CD4-positive, alpha-beta T cell (primary cell): ENCODE results near the gene NR2F1-AS1. TPM values are rescaled to one million over a fixed set of nuclear protein-coding genes. Genes with fewer than 3 reads are reported as not detected.

Experiments
- ATAC-seq: fragments of 200-7000 bp; cut with Tn5 transposase; one replicate; pipeline ENCODE4 v1.10.0; 2022; ENCODE audit warnings: mild to moderate bottlenecking; ENCODE audit not compliant: poor library complexity
- CTCF ChIA-PET: fragments of 350-600 bp; sonication (Branson Sonifier 250); formaldehyde crosslinking; loops from one replicate; lab custom pipeline; 2021; ENCODE audit warnings: antibody characterized with exemption, inconsistent platforms; lab: Charles Lee
- POLR2A ChIA-PET: fragments of 350-600 bp; sonication (Branson Sonifier 250); formaldehyde crosslinking; loops from one replicate; lab custom pipeline; 2021; ENCODE audit warnings: antibody characterized with exemption, inconsistent platforms; lab: Charles Lee
- DNase-seq, 14 experiments: peaks; one replicate each; pipeline ENCODE4 v3.0.0-alpha.2; 2013 to 2020; ENCODE audit warnings: mixed read lengths in 2 of 14
- H3K27ac ChIP-seq, 2 donors: one replicate each; pipeline versions ENCODE4 v1.5.1 to v1.7.0; 2013; ENCODE audit warnings: low read length in 2 of 2, low read depth in 1 of 2, mild to moderate bottlenecking in 1 of 2
- H3K27me3 ChIP-seq, 2 experiments: 1 replicate in 1 of 2; 2 replicates in 1 of 2; pipeline versions ENCODE4 v1.6.1 to v1.7.0; 2013; ENCODE audit warnings: low read length in 2 of 2, control low read depth in 1 of 2, mild to moderate bottlenecking in 1 of 2, moderate library complexity in 1 of 2; ENCODE audit not compliant: insufficient read depth in 2 of 2, control insufficient read depth in 1 of 2
- H3K36me3 ChIP-seq: one replicate; pipeline ENCODE4 v1.6.1; 2013; ENCODE audit warnings: low read length, control low read depth; ENCODE audit not compliant: insufficient read depth
- H3K4me1 ChIP-seq: one replicate; pipeline ENCODE4 v1.6.1; 2013; ENCODE audit warnings: low read length, control low read depth; ENCODE audit not compliant: insufficient read depth
- H3K4me3 ChIP-seq: one replicate; pipeline ENCODE4 v1.5.1; 2013; ENCODE audit warnings: mild to moderate bottlenecking, low read length, moderate library complexity
- H3K9me3 ChIP-seq, 2 experiments: 1 replicate in 1 of 2; 2 replicates in 1 of 2; pipeline versions ENCODE4 v1.6.1 to v1.7.0; 2013; ENCODE audit warnings: low read length in 2 of 2, mild to moderate bottlenecking in 2 of 2, control low read depth in 1 of 2, moderate library complexity in 1 of 2; ENCODE audit not compliant: control insufficient read depth in 1 of 2, insufficient read depth in 1 of 2
- H3K27ac Mint-ChIP-seq: one replicate; pipeline ENCODE4 v1.8.0; 2020; ENCODE audit warnings: mixed read lengths
- H3K27me3 Mint-ChIP-seq: one replicate; pipeline ENCODE4 v1.8.0; 2021; ENCODE audit warnings: mixed read lengths
- H3K36me3 Mint-ChIP-seq: one replicate; pipeline ENCODE4 v1.8.0; 2021; ENCODE audit warnings: low read depth, mixed read lengths
- H3K4me1 Mint-ChIP-seq: one replicate; pipeline ENCODE4 v1.8.0; 2021; ENCODE audit warnings: low read depth, mixed read lengths
- H3K4me3 Mint-ChIP-seq: one replicate; pipeline ENCODE4 v1.8.0; 2020; ENCODE audit warnings: mild to moderate bottlenecking, mixed read lengths
- H3K9me3 Mint-ChIP-seq: one replicate; pipeline ENCODE4 v1.8.0; 2020; ENCODE audit warnings: mixed read lengths
- CTCF ChIP-seq: fragments of 200-600 bp; IDR thresholded peaks from one replicate; pipeline ENCODE4 v1.8.0; 2022; ENCODE audit warnings: antibody characterized with exemption, mild to moderate bottlenecking
- intact Hi-C, 2 experiments: fragments of 100-400 bp; cut with DNase I in 1 of 2; cut with micrococcal nuclease in 1 of 2; formaldehyde crosslinking; loops; one replicate each; pipeline versions ENCODE4 v1.15.1 to v1.9.0; 2023 to 2025; cut with DNase I, micrococcal nuclease
- total RNA-seq, 174 experiments: library from RNA in 2 of 174; stranded (reverse) in 2 of 174; gene quantifications; one replicate each; pipeline ENCODE4 v1.2.3 and lab custom pipeline; 2021 to 2026

Gene NR2F1-AS1
- total RNA-seq, 2 experiments from 2014 or later: not detected

DNA sequence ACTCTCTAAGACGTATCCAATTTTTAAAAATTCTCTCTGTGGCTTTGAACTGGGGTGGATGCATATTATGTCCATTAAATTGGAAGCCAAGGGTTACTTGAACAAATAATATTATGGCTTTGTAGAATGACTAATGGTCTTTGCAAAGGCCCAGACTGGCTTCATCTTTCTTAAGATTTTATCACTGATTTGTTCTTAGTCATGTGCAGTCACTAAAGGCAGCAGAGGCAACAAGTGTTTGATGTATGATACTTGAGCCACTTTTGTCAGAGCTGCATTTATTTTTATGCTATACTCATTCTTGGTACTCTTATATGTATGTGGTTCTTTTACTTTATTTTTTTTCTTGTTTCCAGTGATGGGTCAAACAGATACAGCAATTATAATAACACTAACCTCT, 152.2 kb downstream of the NR2F1-AS1 start:
- TF ChIP-seq CTCF: no peak
- CTCF ChIA-PET: no interaction called here
- intact Hi-C loops: no loop called here
- Mint-ChIP-seq H3K27me3 (no peaks in the 10 kb centered on the region), H3K36me3 (no peaks in the 10 kb centered on the region), H3K27ac (no peak overlapping the region), H3K9me3 (peaks cover 1% of the 10 kb centered on the region), H3K4me1 (no peaks in the 10 kb centered on the region), H3K4me3 (no peak overlapping the region)
- Histone ChIP-seq H3K27ac (no peak overlapping the region), H3K4me3 (no peak overlapping the region), H3K4me1 (no peaks in the 10 kb centered on the region), H3K36me3 (no peaks in the 10 kb centered on the region), H3K27me3 (no peaks in the 10 kb centered on the region), H3K9me3 (no peaks in the 10 kb centered on the region)
- POLR2A ChIA-PET: no interaction called here
- ATAC-seq (no peak), DNase-seq (no peak)

- intact Hi-C loops: no loop called here
- no peaks in the 10 kb centered on the region for H3K9me3 Mint-ChIP-seq
- Histone ChIP-seq H3K27ac (no peak overlapping the region), H3K4me3 (no peak overlapping the region), H3K27me3 (no peaks in the 10 kb centered on the region), H3K9me3 (no peaks in the 10 kb centered on the region), H3K36me3 (no peaks in the 10 kb centered on the region), H3K4me1 (no peaks in the 10 kb centered on the region)
- H3K4me1 Mint-ChIP-seq: no peaks in the 10 kb centered on the region
- no peaks in the 10 kb centered on the region for H3K36me3 Mint-ChIP-seq
- no peaks in the 10 kb centered on the region for H3K27me3 Mint-ChIP-seq
- no peak overlapping the region for H3K4me3 Mint-ChIP-seq
- ATAC-seq (no peak), DNase-seq (no peak)
- ChIA-PET POLR2A (no interaction called here), CTCF (no interaction called here)
- H3K27ac Mint-ChIP-seq: no peak overlapping the region
- no peak for TF ChIP-seq CTCF
Observed at GRCh38 chr5:93427316-93427715, 153.7 kb downstream of the NR2F1-AS1 start.

DNA sequence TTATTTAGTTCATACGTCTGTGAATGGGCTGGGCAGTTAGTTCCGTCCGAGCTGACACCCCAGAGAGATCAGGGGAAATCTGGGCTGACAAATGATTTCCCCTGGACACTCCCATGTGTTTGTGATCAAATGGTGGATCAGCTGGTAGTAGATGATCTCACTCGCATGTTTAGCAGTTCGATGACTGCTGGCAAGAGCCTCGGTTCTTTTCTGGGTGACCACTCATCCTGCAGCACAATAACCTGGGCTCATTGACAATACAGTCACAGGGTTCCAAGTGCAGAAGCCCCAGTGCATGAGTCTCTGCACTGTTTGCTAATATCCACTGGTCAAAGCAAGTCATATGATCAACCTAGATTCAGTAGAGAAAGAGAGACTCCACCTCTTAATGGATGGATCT, 155.9 kb downstream of the NR2F1-AS1 start:
- no peaks in the 10 kb centered on the region for H3K27me3 Mint-ChIP-seq
- H3K4me1 ChIP-seq: no peaks in the 10 kb centered on the region
- H3K27me3 ChIP-seq: no peaks in the 10 kb centered on the region
- no peaks in the 10 kb centered on the region for H3K4me1 Mint-ChIP-seq
- H3K9me3 Mint-ChIP-seq: no peaks in the 10 kb centered on the region
- no peak overlapping the region for H3K27ac ChIP-seq
- H3K9me3 ChIP-seq: no peaks in the 10 kb centered on the region
- H3K27ac Mint-ChIP-seq: no peak overlapping the region
- H3K36me3 ChIP-seq: no peaks in the 10 kb centered on the region
- no peak overlapping the region for H3K4me3 ChIP-seq
- no peak for ATAC-seq
- intact Hi-C loops: no loop called here
- CTCF ChIA-PET: no interaction called here
- DNase-seq: no peak
- H3K36me3 Mint-ChIP-seq: no peaks in the 10 kb centered on the region
- TF ChIP-seq CTCF: no peak
- POLR2A ChIA-PET: no interaction called here
- H3K4me3 Mint-ChIP-seq: no peak overlapping the region
